GM13976 (cell line): ENCODE results near the gene TEKTIP1.
A peak's percentile ranks its signal among the peaks of the same experiment; 100 is the strongest.
"Not testable (repeated sequence)": the region's sequence is repeated elsewhere in the genome, so short reads cannot be mapped to it uniquely, and the experiment has no call there.

ENCODE experiments used
- DNase-seq: peaks from one replicate; pipeline ENCODE4 v3.0.0; 2012; ENCODE audit warnings: low spot score
- CTCF ChIP-seq: IDR thresholded peaks from 2 replicates; pipeline ENCODE4 v1.5.1; 2012; ENCODE audit warnings: borderline replicate concordance, mild to moderate bottlenecking; ENCODE audit not compliant: insufficient read depth; ENCODE audit errors: extremely low read depth, missing control alignments, control extremely low read depth
- in situ Hi-C: fragments of 300-500 bp; cut with MboI; formaldehyde crosslinking; loops from one replicate; pipeline ENCODE4 v1.12.0; 2022; ENCODE audit warnings: low sequenced_read_pairs, mixed read lengths, inconsistent platforms; ENCODE audit not compliant: unreplicated experiment

TEKTIP1 gene

GRCh38 chr19:3563709-3564524, 24.9 kb downstream of the TEKTIP1 start:
- in situ Hi-C loops: no loop called here
- DNase-seq: no peak
- TF ChIP-seq CTCF: no peak

GRCh38 chr19:3565139-3565538, 26.2 kb downstream of the TEKTIP1 start:
- in situ Hi-C loops: no loop called here
- DNase-seq: no peak
- TF ChIP-seq CTCF: no peak

- in situ Hi-C loops, DNase-seq: not testable (repeated sequence)
These were observed 31.1 kb downstream of the TEKTIP1 start for GRCh38 chr19:3570042-3570441.

GRCh38 chr19:3570606-3571011, 31.6 kb downstream of the TEKTIP1 start:
- DNase-seq: no peak
- in situ Hi-C loops: no loop called here
- no peak for TF ChIP-seq CTCF

- in situ Hi-C loops: no loop called here
- peak; percentile 99 for DNase-seq
- no peak for TF ChIP-seq CTCF
These were observed 33.3 kb downstream of the TEKTIP1 start for GRCh38 chr19:3572132-3572854.

- in situ Hi-C loops: no loop called here
- no peak for TF ChIP-seq CTCF
- DNase-seq: no peak
These were observed 33.8 kb downstream of the TEKTIP1 start, which contains the start of gene HMG20B for GRCh38 chr19:3572855-3573161. Gene HMG20B (plus strand): TSS chr19:3572944. CDS start chr19:3573310, 366 bp downstream.
